Endothelial cell of umbilical vein (primary cell): ENCODE results near the gene MCFD2. TPM values are rescaled to one million over a fixed set of nuclear protein-coding genes. Genes with fewer than 3 reads are reported as not detected.
A peak's percentile ranks its signal among the peaks of the same experiment; 100 is the strongest.
"Not testable (repeated sequence)": the region's sequence is repeated elsewhere in the genome, so short reads cannot be mapped to it uniquely, and the experiment has no call there.

Experiments used
- BruUV-seq: library from RNA; stranded (reverse); fragments of 400-500 nt; replicated peaks from 2 replicates; lab custom pipeline; 2021; lab: Mats Ljungman, UMichigan
- CTCF ChIA-PET: fragments of 300-600, 350-600 bp; sonication (Branson Sonifier 250); formaldehyde crosslinking; loops from one replicate; lab custom pipeline; 2021; ENCODE audit warnings: antibody characterized with exemption, inconsistent platforms; lab: Charles Lee
- POLR2A ChIA-PET: fragments of 300-600, 350-600 bp; sonication (Branson Sonifier 250); formaldehyde crosslinking; loops from one replicate; lab custom pipeline; 2021; ENCODE audit warnings: antibody characterized with exemption, inconsistent platforms; lab: Charles Lee
- DNase-seq: peaks from one replicate; pipeline ENCODE4 v3.0.0-alpha.2; 2011; ENCODE audit warnings: low read depth, low spot score
- FAIRE-seq: peaks from 2 replicates; lab custom pipeline; 2011; peaks lifted over from hg19 to GRCh38; lab: Jason Lieb, UNC
- H2AFZ ChIP-seq: 2 replicates; pipeline ENCODE4 v1.6.0; 2012; ENCODE audit warnings: low read depth, low read length, control low read depth, inconsistent platforms
- H3K27ac ChIP-seq: 2 replicates; pipeline ENCODE4 v1.5.1; 2011; ENCODE audit warnings: low read depth, mild to moderate bottlenecking, control low read depth, low read length, moderate library complexity; ENCODE audit not compliant: insufficient read depth
- H3K27me3 ChIP-seq, 2 experiments: 2 replicates each; pipeline versions ENCODE4 v1.6.0 to v1.6.1; 2011; ENCODE audit warnings: low read length in 2 of 2, mixed read lengths in 1 of 2; ENCODE audit not compliant: control insufficient read depth in 2 of 2, insufficient read depth in 2 of 2
- H3K36me3 ChIP-seq, 2 experiments: 2 replicates in 1 of 2; 3 replicates in 1 of 2; pipeline ENCODE4 v1.5.1; 2011; ENCODE audit warnings: low read length in 2 of 2, mild to moderate bottlenecking in 1 of 2, moderate library complexity in 1 of 2; ENCODE audit not compliant: control insufficient read depth in 2 of 2, insufficient read depth in 2 of 2; ENCODE audit errors: extremely low read depth in 1 of 2
- H3K4me1 ChIP-seq: 3 replicates; pipeline ENCODE4 v1.5.1; 2011; ENCODE audit warnings: mild to moderate bottlenecking, low read length; ENCODE audit not compliant: control insufficient read depth, insufficient read depth; ENCODE audit errors: extremely low read depth
- H3K4me2 ChIP-seq: 2 replicates; pipeline ENCODE4 v1.6.1; 2011; ENCODE audit warnings: low read length, control low read depth, mixed read lengths; ENCODE audit not compliant: insufficient read depth
- H3K4me3 ChIP-seq, 3 experiments: fragments of 200-600 bp in 1 of 3; sonication (generic), shearing (Covaris generic) in 1 of 3; replicated peaks in 1 of 3; 2 replicates each; pipeline ENCODE4 v1.5.1; 2011 to 2016; ENCODE audit warnings: control low read depth in 3 of 3, low read length in 3 of 3, mild to moderate bottlenecking in 2 of 3, inconsistent platforms in 1 of 3, low read depth in 1 of 3, moderate library complexity in 1 of 3; ENCODE audit not compliant: insufficient read depth in 1 of 3
- H3K79me2 ChIP-seq: 2 replicates; pipeline ENCODE4 v1.6.0; 2012; ENCODE audit warnings: low read length, inconsistent platforms; ENCODE audit not compliant: control insufficient read depth, insufficient read depth
- H3K9ac ChIP-seq: replicated peaks from 2 replicates; pipeline ENCODE3; 2011; ENCODE audit warnings: low read length, control low read depth; ENCODE audit not compliant: insufficient read depth; ENCODE audit errors: extremely low read depth
- H3K9me1 ChIP-seq: replicated peaks from 3 replicates; pipeline ENCODE4 v1.6.0; 2011; ENCODE audit warnings: mild to moderate bottlenecking, low read length; ENCODE audit not compliant: control insufficient read depth, insufficient read depth; ENCODE audit errors: extremely low read depth
- H3K9me3 ChIP-seq: replicated peaks from 2 replicates; pipeline ENCODE4 v1.5.1; 2012; ENCODE audit warnings: low read length, inconsistent platforms; ENCODE audit not compliant: control insufficient read depth, insufficient read depth
- H4K20me1 ChIP-seq: replicated peaks from 2 replicates; pipeline ENCODE3; 2011; ENCODE audit warnings: mild to moderate bottlenecking, low read length; ENCODE audit not compliant: control insufficient read depth, insufficient read depth; ENCODE audit errors: extremely low read depth
- POLR2A ChIP-seq: IDR thresholded peaks from 2 replicates; pipeline ENCODE4 v1.6.1; 2012; ENCODE audit warnings: low read depth, mild to moderate bottlenecking, control low read depth, low read length
- dilution Hi-C: fragments of 300-500 bp; cut with MboI; formaldehyde crosslinking; loops from one replicate; pipeline ENCODE4 v1.15.0; 2019; ENCODE audit warnings: low sequenced_read_pairs; ENCODE audit not compliant: extremely low pct_ligation_motif_present
- intact Hi-C: fragments of 100-400 bp; cut with micrococcal nuclease; formaldehyde crosslinking; loops from one replicate; pipeline ENCODE4 v1.10.0; 2022
- polyA plus RNA-seq, 4 experiments: library from polyadenylated mRNA; depleted of rRNA in 3 of 4; stranded (reverse) in 3 of 4; unstranded in 1 of 4; fragments of >200 nt; gene quantifications; 2 replicates each; pipeline versions ENCODE4 v1.2.1 to v1.2.3, GENCODE V29; 2011 to 2012; ENCODE audit warnings: missing spikeins in 1 of 4
- total RNA-seq: library from RNA; stranded (reverse); gene quantifications from 2 replicates; pipeline ENCODE4 v1.2.3, GENCODE V29; 2021
- TF ChIP-seq, protein P1 (sequence below), 2 donors: IDR thresholded peaks; 1 replicate in 1 of 2; 2 replicates in 1 of 2; pipeline ENCODE4 v1.5.1; 2011; ENCODE audit warnings: low read length in 2 of 2, mild to moderate bottlenecking in 2 of 2, moderate library complexity in 2 of 2, control low read depth in 1 of 2, inconsistent platforms in 1 of 2, low read depth in 1 of 2; ENCODE audit not compliant: insufficient read depth in 1 of 2; ENCODE audit errors: extremely low read depth in 1 of 2

Gene MCFD2
- total and polyA plus RNA-seq, 2 donors (not counting 3 experiments of a cell fraction or from before 2014, with no cell fraction given): 74.8 to 141 TPM

GRCh38 chr2:46876741-46877384 lies 38.7 kb downstream of the MCFD2 start:
- peak; percentile 80 for DNase-seq
- Histone ChIP-seq H3K36me3 (no peaks in the 10 kb centered on the region), H3K4me1 (peaks cover 31% of the 10 kb centered on the region), H3K4me3 (no peak overlapping the region), H4K20me1 (no peaks in the 10 kb centered on the region), H3K4me2 (no peak overlapping the region), H3K9me1 (no peaks in the 10 kb centered on the region), H3K27ac (no peak overlapping the region), H3K79me2 (no peaks in the 10 kb centered on the region), H3K9ac (no peak overlapping the region), H3K27me3 (no peaks in the 10 kb centered on the region), H2AFZ (peak overlapping the region; percentile 45), H3K9me3 (no peaks in the 10 kb centered on the region)
- TF ChIP-seq POLR2A: no peak
- TF ChIP-seq, protein P1, sequence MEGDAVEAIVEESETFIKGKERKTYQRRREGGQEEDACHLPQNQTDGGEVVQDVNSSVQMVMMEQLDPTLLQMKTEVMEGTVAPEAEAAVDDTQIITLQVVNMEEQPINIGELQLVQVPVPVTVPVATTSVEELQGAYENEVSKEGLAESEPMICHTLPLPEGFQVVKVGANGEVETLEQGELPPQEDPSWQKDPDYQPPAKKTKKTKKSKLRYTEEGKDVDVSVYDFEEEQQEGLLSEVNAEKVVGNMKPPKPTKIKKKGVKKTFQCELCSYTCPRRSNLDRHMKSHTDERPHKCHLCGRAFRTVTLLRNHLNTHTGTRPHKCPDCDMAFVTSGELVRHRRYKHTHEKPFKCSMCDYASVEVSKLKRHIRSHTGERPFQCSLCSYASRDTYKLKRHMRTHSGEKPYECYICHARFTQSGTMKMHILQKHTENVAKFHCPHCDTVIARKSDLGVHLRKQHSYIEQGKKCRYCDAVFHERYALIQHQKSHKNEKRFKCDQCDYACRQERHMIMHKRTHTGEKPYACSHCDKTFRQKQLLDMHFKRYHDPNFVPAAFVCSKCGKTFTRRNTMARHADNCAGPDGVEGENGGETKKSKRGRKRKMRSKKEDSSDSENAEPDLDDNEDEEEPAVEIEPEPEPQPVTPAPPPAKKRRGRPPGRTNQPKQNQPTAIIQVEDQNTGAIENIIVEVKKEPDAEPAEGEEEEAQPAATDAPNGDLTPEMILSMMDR (IDR thresholded peaks at IDR 0.05; ENCODE audit: extremely low read depth in 1 of 2, insufficient read depth in 1 of 2, low read depth in 1 of 2, low read length in 2 of 2): peak; percentile 38 to 41
- no TSS peak for BruUV-seq
- intact Hi-C loops: loop anchor here (1.0 to 10.0 kb wide), 4 partner anchors 100 to 882 kb away; no protein-coding TSS in a partner anchor
- POLR2A ChIA-PET: no interaction called here
- dilution Hi-C loops: no loop called here
- CTCF ChIA-PET: interaction anchor here (0.6 to 1.8 kb wide), 36 partner anchors 8 to 257 kb away, joined by 3 to 25 read pairs (median 6); no protein-coding TSS in a partner anchor
- FAIRE-seq: peak; percentile 67

- POLR2A ChIA-PET, BruUV-seq, H3K9me3 ChIP-seq, H3K4me2 ChIP-seq, H4K20me1 ChIP-seq, H3K27ac ChIP-seq, dilution Hi-C loops, H2AFZ ChIP-seq, H3K4me3 ChIP-seq, DNase-seq, H3K27me3 ChIP-seq, H3K36me3 ChIP-seq, H3K79me2 ChIP-seq, FAIRE-seq, H3K9ac ChIP-seq, H3K9me1 ChIP-seq: not testable (repeated sequence)
- CTCF ChIA-PET: interaction anchor here (0.9 to 1.8 kb wide), 25 partner anchors 10 to 225 kb away, joined by 3 to 25 read pairs (median 6); no protein-coding TSS in a partner anchor
- intact Hi-C loops: loop anchor here (1.0 to 10.0 kb wide), 4 partner anchors 99 to 881 kb away; no protein-coding TSS in a partner anchor
- peaks cover 24% of the 10 kb centered on the region for H3K4me1 ChIP-seq
These were observed 39.5 kb downstream of the MCFD2 start for GRCh38 chr2:46875962-46876689.
